ENCODE data around the gene SIRPA. TPM values are rescaled to one million over a fixed set of nuclear protein-coding genes. Genes with fewer than 3 reads are reported as not detected.

Gene SIRPA
- total and polyA plus RNA-seq, 4 experiments from 2014 or later = 1.8 to 2.4 TPM; not detected in 2

DNA sequence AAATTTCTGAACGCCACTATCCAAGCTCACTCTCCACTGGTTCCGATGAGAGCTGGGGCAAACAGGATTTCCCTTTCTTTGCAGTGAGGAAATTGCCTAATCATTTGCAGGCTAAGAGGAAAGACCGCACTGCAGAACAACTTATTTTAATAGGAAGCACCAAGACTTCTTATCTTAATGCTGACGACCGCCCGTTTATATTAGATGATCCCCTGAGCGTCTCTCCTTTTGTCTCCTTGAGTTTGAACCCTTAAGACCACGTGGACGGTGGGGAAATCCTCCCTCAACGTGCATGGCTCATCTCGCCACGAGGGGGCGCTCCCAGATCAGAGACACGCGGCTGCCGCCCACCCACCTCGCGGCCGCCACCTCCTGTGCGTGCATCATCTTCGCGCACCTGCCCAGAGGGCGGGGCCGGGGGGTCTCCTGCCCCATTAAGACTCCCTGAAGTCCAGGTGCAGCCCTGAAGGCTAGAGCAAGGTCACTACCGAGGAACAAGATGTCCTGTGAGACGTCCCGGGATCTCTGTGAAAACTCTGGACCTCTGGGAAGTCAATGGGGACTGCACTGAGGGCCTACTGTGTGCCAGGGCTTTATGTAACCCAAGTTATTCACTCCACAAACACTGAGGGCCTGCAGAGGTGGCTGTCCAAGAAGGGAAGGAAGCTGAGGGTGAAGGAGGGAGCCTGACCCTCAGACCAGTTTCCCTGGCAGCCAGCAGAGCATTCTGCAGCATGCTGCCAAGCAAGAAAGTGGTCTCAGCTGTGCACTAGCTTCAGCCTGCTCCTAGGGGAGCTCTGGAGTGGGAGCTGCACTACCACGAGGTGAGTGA is 70.5 kb downstream of the SIRPA start:
- Mint-ChIP-seq H3K4me1 (peaks cover 3 to 9% (median 5%) of the 10 kb centered on the region in 4 donors), H3K36me3 (no peaks in the 10 kb centered on the region), H3K27ac (no peak overlapping the region), H3K9me3 (peaks cover 0 to 1% (median 0%) of the 10 kb centered on the region in 8 donors), H3K27me3 (peaks cover 20 to 24% of the 10 kb centered on the region in 2 donors), H3K4me3 (peak overlapping the region in 6 of 8 donors; percentile 11 to 62 (median 44))
- CTCF ChIA-PET (ENCODE audit: partially characterized antibody) = interaction anchor here (0.7 to 6.5 kb wide), 12 partner anchors 10 to 216 kb away, joined by 3 to 151 read pairs (median 4); no protein-coding TSS in a partner anchor
- intact Hi-C loops (cut with micrococcal nuclease) = loop anchor here (5.0 kb wide), 1 partner anchor 137 kb away; the partner anchor contains the start of gene STK35
- Histone ChIP-seq H3K4me1 (ENCODE audit: insufficient read depth, low read length) (peaks cover 10% of the 10 kb centered on the region), H3K36me3 (ENCODE audit: insufficient read depth, low read length) (no peaks in the 10 kb centered on the region), H3K27ac (ENCODE audit: low read depth, low read length) (no peak overlapping the region), H3K4me3 (ENCODE audit: low read length in 2 of 2) (no peak overlapping the region), H3K9me3 (ENCODE audit: control insufficient read depth in 1 of 2, low read length in 2 of 2) (no peaks in the 10 kb centered on the region), H3K27me3 (ENCODE audit: insufficient read depth, low read length) (no peaks in the 10 kb centered on the region)
- POLR2A ChIA-PET (ENCODE audit: partially characterized antibody) = interaction anchor here (0.8 kb wide), 1 partner anchor 207 kb away, joined by 5 read pairs; no protein-coding TSS in a partner anchor
- DNase-seq = peak; percentile 46 to 62 (median 54)

GRCh38 chr20:1968964-1969363 is 73.8 kb downstream of the SIRPA start:
- no peak for DNase-seq
- no peak overlapping the region for H3K27ac ChIP-seq (ENCODE audit: low read depth, low read length)
- no peaks in the 10 kb centered on the region for H3K27me3 ChIP-seq (ENCODE audit: insufficient read depth, low read length)
- CTCF ChIA-PET (ENCODE audit: partially characterized antibody) = interaction anchor here (0.6 to 2.9 kb wide), 5 partner anchors 8 to 872 kb away, joined by 3 to 13 read pairs (median 3); no protein-coding TSS in a partner anchor
- Mint-ChIP-seq H3K4me1 (peaks cover 3 to 9% (median 5%) of the 10 kb centered on the region in 4 donors), H3K27ac (no peak overlapping the region), H3K4me3 (no peak overlapping the region), H3K27me3 (peaks cover 21 to 29% of the 10 kb centered on the region in 2 donors), H3K36me3 (no peaks in the 10 kb centered on the region), H3K9me3 (no peaks in the 10 kb centered on the region)
- POLR2A ChIA-PET (ENCODE audit: partially characterized antibody) = no interaction called here
- H3K36me3 ChIP-seq (ENCODE audit: insufficient read depth, low read length) = no peaks in the 10 kb centered on the region
- no peaks in the 10 kb centered on the region for H3K9me3 ChIP-seq (ENCODE audit: control insufficient read depth in 1 of 2, low read length in 2 of 2)
- intact Hi-C loops (cut with micrococcal nuclease) = loop anchor here (5.0 kb wide), 1 partner anchor 133 kb away; the partner anchor contains the start of gene STK35
- H3K4me3 ChIP-seq (ENCODE audit: low read length in 2 of 2) = no peak overlapping the region
- peaks cover 10% of the 10 kb centered on the region for H3K4me1 ChIP-seq (ENCODE audit: insufficient read depth, low read length)

DNA sequence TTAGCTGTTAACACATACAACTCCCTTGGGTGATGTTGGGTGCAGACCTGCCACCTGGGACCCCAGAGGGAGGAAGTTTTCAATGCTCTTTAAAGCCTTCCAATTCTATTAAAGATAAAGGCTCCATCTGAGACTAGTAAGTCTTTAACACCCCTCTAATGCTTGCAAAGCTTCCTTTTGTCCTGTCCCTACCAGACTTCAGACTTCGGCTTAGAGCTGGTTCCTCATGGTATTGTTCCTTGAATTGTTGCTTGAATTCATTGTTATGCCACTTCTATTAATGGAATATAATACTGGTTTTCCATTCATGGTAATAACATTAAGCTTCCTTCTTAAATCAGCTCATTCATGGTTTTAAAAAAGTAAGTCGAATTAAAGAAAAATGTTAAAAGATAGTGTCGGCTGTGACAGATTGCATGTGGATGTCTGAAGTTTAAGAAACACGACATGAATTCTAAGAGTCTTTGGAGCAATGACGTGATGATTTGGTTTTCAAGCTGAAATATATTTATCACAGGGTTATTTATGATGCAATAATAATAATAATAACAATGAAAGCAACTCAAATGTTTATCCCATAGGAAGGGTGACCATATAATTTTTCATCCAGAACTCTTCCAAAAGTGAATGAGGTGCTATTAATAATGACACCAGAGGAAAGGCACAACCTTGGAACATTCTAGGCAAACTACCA is 76.8 kb downstream of the SIRPA start:
- no peak for DNase-seq
- H3K4me1 ChIP-seq (ENCODE audit: insufficient read depth, low read length) = no peaks in the 10 kb centered on the region
- intact Hi-C loops (cut with micrococcal nuclease) = no loop called here
- ChIA-PET CTCF (ENCODE audit: partially characterized antibody) (interaction anchor here (0.8 to 2.4 kb wide), 2 partner anchors 199 to 200 kb away, joined by 3 to 8 read pairs; no protein-coding TSS in a partner anchor), POLR2A (ENCODE audit: partially characterized antibody) (no interaction called here)
- Mint-ChIP-seq H3K27ac (no peak overlapping the region), H3K4me1 (no peaks in the 10 kb centered on the region), H3K36me3 (no peaks in the 10 kb centered on the region), H3K4me3 (no peak overlapping the region), H3K9me3 (no peaks in the 10 kb centered on the region), H3K27me3 (peaks cover 15 to 30% of the 10 kb centered on the region in 2 donors)
- no peaks in the 10 kb centered on the region for H3K36me3 ChIP-seq (ENCODE audit: insufficient read depth, low read length)
- no peak overlapping the region for H3K4me3 ChIP-seq (ENCODE audit: low read length in 2 of 2)
- H3K9me3 ChIP-seq (ENCODE audit: control insufficient read depth in 1 of 2, low read length in 2 of 2) = no peaks in the 10 kb centered on the region
- no peaks in the 10 kb centered on the region for H3K27me3 ChIP-seq (ENCODE audit: insufficient read depth, low read length)
- H3K27ac ChIP-seq (ENCODE audit: low read depth, low read length) = no peak overlapping the region

DNA sequence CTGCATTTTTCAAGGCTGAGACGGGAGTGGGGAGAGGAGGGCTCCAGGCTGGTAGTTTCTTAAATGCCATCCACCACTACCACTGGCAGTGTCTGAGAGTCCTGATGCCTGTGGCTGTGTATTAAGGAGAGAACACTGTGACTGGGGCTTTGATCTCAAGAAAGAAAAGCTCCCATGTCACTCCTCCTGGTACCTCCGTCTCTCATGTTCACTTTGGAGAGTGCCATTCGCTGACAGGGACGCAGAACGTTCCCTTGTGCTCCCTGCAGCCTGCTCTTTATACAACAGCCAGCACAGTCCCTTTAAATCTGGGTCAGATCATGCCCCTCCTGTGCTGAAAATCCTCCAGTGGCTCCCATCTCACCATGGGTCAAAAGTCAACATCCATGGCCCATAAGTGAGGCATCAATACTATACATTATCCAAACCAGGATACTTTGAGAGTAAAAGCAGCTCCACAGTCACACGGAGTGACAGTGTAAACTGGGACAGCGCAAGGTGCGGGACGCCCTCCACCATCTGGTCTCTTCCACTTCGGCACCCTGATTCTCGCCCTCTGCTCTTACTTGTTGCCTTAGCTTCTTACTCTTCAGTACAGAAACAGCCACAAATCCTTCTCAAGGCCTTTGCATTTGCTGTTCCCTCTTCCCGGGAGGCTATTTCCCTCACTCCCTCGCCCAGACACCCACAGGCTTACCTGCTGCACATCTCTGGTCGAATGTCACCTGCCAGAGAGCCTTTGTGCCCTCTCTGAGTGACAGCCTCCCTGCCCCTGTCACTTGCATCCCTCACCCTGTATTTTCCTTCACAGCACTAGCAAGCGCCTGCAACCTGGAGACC is 78.6 kb downstream of the SIRPA start:
- Histone ChIP-seq H3K4me1 (ENCODE audit: insufficient read depth, low read length) (no peaks in the 10 kb centered on the region), H3K27me3 (ENCODE audit: insufficient read depth, low read length) (no peaks in the 10 kb centered on the region), H3K27ac (ENCODE audit: low read depth, low read length) (no peak overlapping the region), H3K36me3 (ENCODE audit: insufficient read depth, low read length) (no peaks in the 10 kb centered on the region), H3K4me3 (ENCODE audit: low read length in 2 of 2) (no peak overlapping the region), H3K9me3 (ENCODE audit: control insufficient read depth in 1 of 2, low read length in 2 of 2) (no peaks in the 10 kb centered on the region)
- intact Hi-C loops (cut with micrococcal nuclease) = no loop called here
- no peak for DNase-seq
- H3K27ac Mint-ChIP-seq = no peak overlapping the region
- ChIA-PET CTCF (ENCODE audit: partially characterized antibody) (interaction anchor here (2.4 kb wide), 1 partner anchor 199 kb away, joined by 8 read pairs; no protein-coding TSS in a partner anchor), POLR2A (ENCODE audit: partially characterized antibody) (no interaction called here)
- peaks cover 15 to 39% of the 10 kb centered on the region in 2 donors for H3K27me3 Mint-ChIP-seq
- no peaks in the 10 kb centered on the region for H3K4me1 Mint-ChIP-seq
- no peaks in the 10 kb centered on the region for H3K36me3 Mint-ChIP-seq
- H3K4me3 Mint-ChIP-seq = no peak overlapping the region
- H3K9me3 Mint-ChIP-seq = no peaks in the 10 kb centered on the region

GRCh38 chr20:1975291-1975690 is 80.1 kb downstream of the SIRPA start:
- no peaks in the 10 kb centered on the region for H3K27me3 ChIP-seq (ENCODE audit: insufficient read depth, low read length)
- no peaks in the 10 kb centered on the region for H3K9me3 ChIP-seq (ENCODE audit: control insufficient read depth in 1 of 2, low read length in 2 of 2)
- no peaks in the 10 kb centered on the region for H3K36me3 ChIP-seq (ENCODE audit: insufficient read depth, low read length)
- CTCF ChIA-PET (ENCODE audit: partially characterized antibody) = interaction anchor here (0.8 kb wide), 1 partner anchor 9 kb away, joined by 5 read pairs; no protein-coding TSS in a partner anchor
- POLR2A ChIA-PET (ENCODE audit: partially characterized antibody) = no interaction called here
- Mint-ChIP-seq H3K9me3 (no peaks in the 10 kb centered on the region), H3K36me3 (no peaks in the 10 kb centered on the region), H3K27ac (no peak overlapping the region), H3K4me1 (no peaks in the 10 kb centered on the region), H3K27me3 (peaks cover 19 to 39% of the 10 kb centered on the region in 2 donors), H3K4me3 (no peak overlapping the region)
- no peaks in the 10 kb centered on the region for H3K4me1 ChIP-seq (ENCODE audit: insufficient read depth, low read length)
- no peak for DNase-seq
- H3K4me3 ChIP-seq (ENCODE audit: low read length in 2 of 2) = no peak overlapping the region
- no peak overlapping the region for H3K27ac ChIP-seq (ENCODE audit: low read depth, low read length)
- intact Hi-C loops (cut with micrococcal nuclease) = no loop called here

DNA sequence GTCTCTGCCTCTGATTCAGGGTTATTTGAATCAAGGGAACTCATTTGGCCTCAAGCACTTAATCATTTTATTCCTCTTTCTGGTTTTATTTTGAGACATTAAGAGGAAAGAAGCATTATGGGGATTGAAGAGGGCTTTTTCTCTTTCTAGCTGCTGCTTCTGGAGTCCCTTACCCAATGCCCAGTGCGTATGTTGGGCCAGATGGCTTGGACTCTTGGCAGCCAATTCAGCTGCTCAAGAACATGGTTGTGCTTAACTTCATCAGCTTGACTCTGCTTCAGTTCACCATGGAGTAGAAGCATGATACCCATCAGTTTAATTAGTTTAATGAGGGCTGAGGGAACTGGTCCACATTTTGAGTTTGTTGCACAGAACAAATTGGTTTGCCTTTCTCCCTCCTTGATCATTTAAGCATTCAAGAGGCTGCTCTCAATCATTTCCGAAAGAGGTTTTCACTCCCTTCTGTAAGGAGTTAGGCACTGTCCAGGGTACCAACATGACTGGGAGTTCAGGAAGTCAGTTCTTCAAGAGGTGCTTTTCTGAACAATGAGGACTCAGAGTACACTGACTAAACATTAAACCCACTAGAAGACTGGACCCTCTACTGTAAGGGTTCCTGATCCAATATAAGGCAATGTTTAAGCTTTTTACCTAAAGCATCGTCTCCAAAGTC is 84.0 kb downstream of the SIRPA start:
- intact Hi-C loops (cut with micrococcal nuclease) = no loop called here
- Histone ChIP-seq H3K36me3 (ENCODE audit: insufficient read depth, low read length) (no peaks in the 10 kb centered on the region), H3K9me3 (ENCODE audit: control insufficient read depth in 1 of 2, low read length in 2 of 2) (no peaks in the 10 kb centered on the region), H3K4me3 (ENCODE audit: low read length in 2 of 2) (no peak overlapping the region), H3K27me3 (ENCODE audit: insufficient read depth, low read length) (peaks cover 5% of the 10 kb centered on the region), H3K27ac (ENCODE audit: low read depth, low read length) (no peak overlapping the region), H3K4me1 (ENCODE audit: insufficient read depth, low read length) (no peaks in the 10 kb centered on the region)
- Mint-ChIP-seq H3K4me3 (no peak overlapping the region), H3K4me1 (no peaks in the 10 kb centered on the region), H3K27ac (no peak overlapping the region), H3K9me3 (no peaks in the 10 kb centered on the region), H3K27me3 (peaks cover 9 to 26% of the 10 kb centered on the region in 2 donors), H3K36me3 (no peaks in the 10 kb centered on the region)
- DNase-seq = no peak
- POLR2A ChIA-PET (ENCODE audit: partially characterized antibody) = no interaction called here
- CTCF ChIA-PET (ENCODE audit: partially characterized antibody) = no interaction called here
